Karpas-422 (cell line): ENCODE results near the gene AIG1. TPM values are rescaled to one million over a fixed set of nuclear protein-coding genes. Genes with fewer than 3 reads are reported as not detected.

Experiments
- DNase-seq: peaks from one replicate; pipeline ENCODE4 v3.0.0-alpha.2; 2015
- H2AFZ ChIP-seq: fragments of 200-600 bp; sonication (generic); 2 replicates; pipeline ENCODE4 v1.6.1; 2014; ENCODE audit warnings: antibody characterized with exemption, low read length, mixed read lengths
- H3K27ac ChIP-seq: fragments of 200-600 bp; sonication (generic); 2 replicates; pipeline ENCODE4 v1.5.1; 2014; ENCODE audit warnings: mild to moderate bottlenecking, low read length, moderate library complexity
- H3K27me3 ChIP-seq: fragments of 200-600 bp; sonication (generic); 2 replicates; pipeline ENCODE4 v1.6.1; 2014; ENCODE audit warnings: low read length, mixed read lengths
- H3K36me3 ChIP-seq: fragments of 200-600 bp; sonication (generic); 2 replicates; pipeline ENCODE4 v1.6.1; 2014; ENCODE audit warnings: low read length, mixed read lengths; ENCODE audit not compliant: insufficient read depth
- H3K4me1 ChIP-seq: fragments of 200-600 bp; sonication (generic); 2 replicates; pipeline ENCODE4 v1.6.1; 2014; ENCODE audit warnings: mild to moderate bottlenecking, low read length, mixed read lengths
- H3K4me2 ChIP-seq: fragments of 200-600 bp; sonication (generic); 2 replicates; pipeline ENCODE4 v1.6.1; 2014; ENCODE audit warnings: low read length, low read depth, mild to moderate bottlenecking; ENCODE audit not compliant: poor library complexity, severe bottlenecking
- H3K4me3 ChIP-seq: fragments of 200-600 bp; sonication (generic); 2 replicates; pipeline ENCODE4 v1.5.1; 2014; ENCODE audit warnings: mild to moderate bottlenecking, antibody characterized with exemption, low read length, mixed read lengths
- H3K79me2 ChIP-seq: fragments of 200-600 bp; sonication (generic); 2 replicates; pipeline ENCODE4 v1.6.1; 2014; ENCODE audit warnings: mild to moderate bottlenecking, low read length, mixed read lengths
- H3K9ac ChIP-seq: fragments of 200-600 bp; sonication (generic); 2 replicates; pipeline ENCODE4 v1.6.0; 2014; ENCODE audit warnings: low read length
- H3K9me2 ChIP-seq: fragments of 200-600 bp; sonication (generic), shearing (Covaris generic); replicated peaks from 2 replicates; pipeline ENCODE4 v1.6.0; 2014; ENCODE audit warnings: mild to moderate bottlenecking, low read length, moderate library complexity; ENCODE audit not compliant: insufficient read depth
- H3K9me3 ChIP-seq: fragments of 300-700, 200-600 bp; sonication (generic); 2 replicates; pipeline ENCODE4 v1.6.1; 2014; ENCODE audit warnings: low read length, mixed read lengths
- H4K20me1 ChIP-seq: fragments of 200-600 bp; sonication (generic); 2 replicates; pipeline ENCODE4 v1.6.1; 2014; ENCODE audit warnings: mild to moderate bottlenecking, antibody characterized with exemption, low read length, low read depth; ENCODE audit not compliant: insufficient read depth
- total RNA-seq: library from RNA; depleted of rRNA; stranded (reverse); fragments of >200 nt; shearing (Covaris generic); gene quantifications from 2 replicates; pipeline ENCODE4 v1.2.3, GENCODE V29; 2014; ENCODE audit warnings: low replicate concordance

Gene AIG1
- total RNA-seq, 1 experiment from 2014 or later: 10.2 TPM

GRCh38 chr6:143179096-143179495 is 118.4 kb downstream of the AIG1 start:
- no peaks in the 10 kb centered on the region for H4K20me1 ChIP-seq
- DNase-seq: no peak
- no peaks in the 10 kb centered on the region for H3K36me3 ChIP-seq
- H3K27ac ChIP-seq: no peak overlapping the region
- H3K4me2 ChIP-seq: no peak overlapping the region
- H3K79me2 ChIP-seq: no peaks in the 10 kb centered on the region
- H2AFZ ChIP-seq: no peak overlapping the region
- no peaks in the 10 kb centered on the region for H3K9me2 ChIP-seq
- H3K4me1 ChIP-seq: no peaks in the 10 kb centered on the region
- no peaks in the 10 kb centered on the region for H3K27me3 ChIP-seq
- no peak overlapping the region for H3K9ac ChIP-seq
- no peak overlapping the region for H3K4me3 ChIP-seq
- H3K9me3 ChIP-seq: peaks cover 4% of the 10 kb centered on the region; the same call in 1 of the 2 replicates

- Histone ChIP-seq H3K9ac (no peak overlapping the region), H3K9me3 (peaks cover 4% of the 10 kb centered on the region; the same call in 1 of the 2 replicates), H2AFZ (no peak overlapping the region), H3K27ac (no peak overlapping the region), H3K9me2 (no peaks in the 10 kb centered on the region), H4K20me1 (no peaks in the 10 kb centered on the region), H3K4me3 (no peak overlapping the region), H3K27me3 (no peaks in the 10 kb centered on the region), H3K36me3 (no peaks in the 10 kb centered on the region), H3K79me2 (no peaks in the 10 kb centered on the region), H3K4me1 (no peaks in the 10 kb centered on the region), H3K4me2 (no peak overlapping the region)
- DNase-seq: no peak
These were observed 119.4 kb downstream of the AIG1 start for GRCh38 chr6:143179901-143180612.

DNA sequence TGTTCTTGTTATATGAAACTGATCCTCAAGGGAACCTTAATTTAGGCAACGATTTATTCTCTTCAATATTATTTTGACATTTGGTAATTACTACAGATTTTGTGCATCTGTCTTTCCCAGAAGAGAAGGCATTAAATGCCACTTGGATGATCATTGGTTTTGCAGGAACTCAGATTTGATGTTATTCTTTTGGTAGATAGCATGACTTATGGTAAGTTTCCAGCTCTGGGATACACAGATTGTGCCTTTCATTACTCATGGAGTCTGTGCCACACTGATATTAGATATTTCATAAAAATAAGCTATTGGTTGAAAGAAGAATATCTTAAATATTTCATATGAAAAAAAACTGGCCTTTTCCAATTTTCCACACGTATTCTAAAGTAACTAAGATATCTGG is 120.1 kb downstream of the AIG1 start:
- Histone ChIP-seq H3K9me3 (no peaks in the 10 kb centered on the region; the same call in 1 of the 2 replicates), H3K4me3 (no peak overlapping the region), H3K9me2 (no peaks in the 10 kb centered on the region), H2AFZ (no peak overlapping the region), H4K20me1 (no peaks in the 10 kb centered on the region), H3K79me2 (no peaks in the 10 kb centered on the region), H3K36me3 (no peaks in the 10 kb centered on the region), H3K27ac (no peak overlapping the region), H3K27me3 (no peaks in the 10 kb centered on the region), H3K9ac (no peak overlapping the region), H3K4me2 (no peak overlapping the region), H3K4me1 (no peaks in the 10 kb centered on the region)
- DNase-seq: no peak

DNA sequence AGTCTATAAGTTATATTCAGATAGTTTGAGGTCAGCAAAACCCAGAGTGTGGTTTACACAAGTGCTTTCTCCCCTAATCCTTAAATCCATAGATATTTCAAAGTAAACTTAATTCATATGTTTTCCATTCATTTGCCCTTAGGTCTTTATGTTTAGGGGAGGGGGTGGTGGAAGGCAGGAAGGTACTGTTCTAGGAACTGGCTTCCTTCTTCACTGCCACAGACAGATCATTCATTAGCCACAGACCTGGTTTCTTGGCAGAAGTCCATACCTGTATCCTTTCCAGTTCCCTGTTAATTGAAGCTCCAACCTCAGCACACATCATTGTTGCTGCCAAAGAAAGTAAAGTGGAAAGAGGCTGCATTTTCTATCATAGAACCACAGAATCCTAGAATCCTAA is 123.0 kb downstream of the AIG1 start:
- H3K36me3 ChIP-seq: no peaks in the 10 kb centered on the region
- no peaks in the 10 kb centered on the region for H3K27me3 ChIP-seq
- H2AFZ ChIP-seq: no peak overlapping the region
- no peak overlapping the region for H3K4me2 ChIP-seq
- no peaks in the 10 kb centered on the region for H4K20me1 ChIP-seq
- H3K9me3 ChIP-seq: no peaks in the 10 kb centered on the region
- H3K27ac ChIP-seq: no peak overlapping the region
- H3K4me1 ChIP-seq: no peaks in the 10 kb centered on the region
- no peak for DNase-seq
- H3K9me2 ChIP-seq: no peaks in the 10 kb centered on the region
- H3K79me2 ChIP-seq: no peaks in the 10 kb centered on the region
- H3K9ac ChIP-seq: no peak overlapping the region
- H3K4me3 ChIP-seq: no peak overlapping the region

GRCh38 chr6:143185288-143185687 is 124.6 kb downstream of the AIG1 start:
- H3K79me2 ChIP-seq: no peaks in the 10 kb centered on the region
- no peaks in the 10 kb centered on the region for H4K20me1 ChIP-seq

GRCh38 chr6:143187238-143187923 is 126.7 kb downstream of the AIG1 start:
- Histone ChIP-seq H3K27me3 (no peaks in the 10 kb centered on the region), H3K9ac (no peak overlapping the region), H3K27ac (no peak overlapping the region), H3K36me3 (no peaks in the 10 kb centered on the region), H4K20me1 (no peaks in the 10 kb centered on the region), H3K9me2 (no peaks in the 10 kb centered on the region), H3K79me2 (no peaks in the 10 kb centered on the region), H3K4me3 (no peak overlapping the region), H2AFZ (no peak overlapping the region), H3K9me3 (no peaks in the 10 kb centered on the region), H3K4me1 (no peaks in the 10 kb centered on the region), H3K4me2 (no peak overlapping the region)
- no peak for DNase-seq

More at GRCh38 chr6:143185288-143185687, 124.6 kb downstream of the AIG1 start:
- no peaks in the 10 kb centered on the region for H3K9me3 ChIP-seq
- no peak overlapping the region for H3K27ac ChIP-seq
- no peaks in the 10 kb centered on the region for H3K4me1 ChIP-seq
- H3K36me3 ChIP-seq: no peaks in the 10 kb centered on the region
- no peaks in the 10 kb centered on the region for H3K27me3 ChIP-seq
- no peak overlapping the region for H3K4me2 ChIP-seq
- DNase-seq: no peak
- H3K9ac ChIP-seq: no peak overlapping the region
- no peaks in the 10 kb centered on the region for H3K9me2 ChIP-seq
- H3K4me3 ChIP-seq: no peak overlapping the region
- H2AFZ ChIP-seq: no peak overlapping the region

- no peaks in the 10 kb centered on the region for H3K79me2 ChIP-seq
- no peak overlapping the region for H3K4me2 ChIP-seq
- no peaks in the 10 kb centered on the region for H3K9me3 ChIP-seq
- no peaks in the 10 kb centered on the region for H4K20me1 ChIP-seq
- no peak overlapping the region for H3K9ac ChIP-seq
- DNase-seq: no peak
- no peak overlapping the region for H3K27ac ChIP-seq
- no peaks in the 10 kb centered on the region for H3K4me1 ChIP-seq
- H3K27me3 ChIP-seq: no peaks in the 10 kb centered on the region
- no peak overlapping the region for H2AFZ ChIP-seq
- H3K4me3 ChIP-seq: no peak overlapping the region
- no peaks in the 10 kb centered on the region for H3K36me3 ChIP-seq
- H3K9me2 ChIP-seq: no peaks in the 10 kb centered on the region
These were observed 127.6 kb downstream of the AIG1 start for GRCh38 chr6:143188292-143188691.

- no peaks in the 10 kb centered on the region for H3K79me2 ChIP-seq
- no peak overlapping the region for H3K27ac ChIP-seq
- H3K9me2 ChIP-seq: no peaks in the 10 kb centered on the region
- DNase-seq: no peak
- H4K20me1 ChIP-seq: no peaks in the 10 kb centered on the region
- H3K9ac ChIP-seq: no peak overlapping the region
- H3K4me1 ChIP-seq: no peaks in the 10 kb centered on the region
- H3K9me3 ChIP-seq: no peaks in the 10 kb centered on the region
- no peak overlapping the region for H3K4me2 ChIP-seq
- no peaks in the 10 kb centered on the region for H3K27me3 ChIP-seq
- H3K4me3 ChIP-seq: no peak overlapping the region
- no peaks in the 10 kb centered on the region for H3K36me3 ChIP-seq
- H2AFZ ChIP-seq: no peak overlapping the region
These were observed 130.7 kb downstream of the AIG1 start for GRCh38 chr6:143191361-143191760.
